Amniotic epithelial cell (primary cell): Measurements from ENCODE around the gene RNF11.
A peak's percentile ranks its signal among the peaks of the same experiment; 100 is the strongest.
"Not testable (repeated sequence)": the region's sequence is repeated elsewhere in the genome, so short reads cannot be mapped to it uniquely, and the experiment has no call there.

Experiments used
- DNase-seq: peaks from one replicate; pipeline ENCODE4 v3.0.0-alpha.2; 2010; ENCODE audit warnings: low read depth

The RNF11 gene

GRCh38 chr1:51235673-51236530 is at the start of gene RNF11:
Gene RNF11, plus strand, starts transcription at chr1:51236273. Its CDS starts 484 bp downstream, at chr1:51236757.
- peak; percentile 81 for DNase-seq

- no peak for DNase-seq
Observed at GRCh38 chr1:51188230-51188629, 47.8 kb upstream of the RNF11 start.

- DNase-seq, result peak; percentile 67
Observed at GRCh38 chr1:51189421-51190073, 46.5 kb upstream of the RNF11 start.

- no peak for DNase-seq
Observed at GRCh38 chr1:51190961-51191360, 45.1 kb upstream of the RNF11 start.

- DNase-seq, result peak; percentile 76
Observed at GRCh38 chr1:51192213-51192843, 43.7 kb upstream of the RNF11 start.

- no peak for DNase-seq
Observed at GRCh38 chr1:51193564-51193963, 42.5 kb upstream of the RNF11 start.

- no peak for DNase-seq
Observed at GRCh38 chr1:51203121-51203873, 32.8 kb upstream of the RNF11 start.

GRCh38 chr1:51203874-51204245 is 32.2 kb upstream of the RNF11 start:
- DNase-seq, result no peak

GRCh38 chr1:51210055-51210454 is 26.0 kb upstream of the RNF11 start:
- no peak for DNase-seq

GRCh38 chr1:51210676-51211075 is 25.4 kb upstream of the RNF11 start:
- DNase-seq, result no peak

GRCh38 chr1:51214615-51215131 is 21.4 kb upstream of the RNF11 start:
- DNase-seq, result no peak

- DNase-seq, result no peak
Observed at GRCh38 chr1:51215169-51215568, 20.9 kb upstream of the RNF11 start.

- DNase-seq, result no peak
Observed at GRCh38 chr1:51216631-51217030, 19.4 kb upstream of the RNF11 start.

- DNase-seq, result no peak
Observed at GRCh38 chr1:51217101-51217500, 19.0 kb upstream of the RNF11 start.

GRCh38 chr1:51218570-51218969 is 17.5 kb upstream of the RNF11 start:
- no peak for DNase-seq

- DNase-seq, result no peak
Observed at GRCh38 chr1:51219022-51219421, 17.1 kb upstream of the RNF11 start.

GRCh38 chr1:51221529-51221928 is 14.5 kb upstream of the RNF11 start:
- DNase-seq, result not testable (repeated sequence)

- DNase-seq, result no peak
Observed at GRCh38 chr1:51222136-51222787, 13.8 kb upstream of the RNF11 start.

- DNase-seq, result no peak
Observed at GRCh38 chr1:51222809-51223208, 13.3 kb upstream of the RNF11 start.

GRCh38 chr1:51224255-51224654 is 11.8 kb upstream of the RNF11 start:
- DNase-seq, result no peak

- DNase-seq, result not testable (repeated sequence)
Observed at GRCh38 chr1:51227231-51227960, 8.7 kb upstream of the RNF11 start.
